GM19397 (cell line): ENCODE results near the gene GPR156.
"Not testable (repeated sequence)": the region's sequence is repeated elsewhere in the genome, so short reads cannot be mapped to it uniquely, and the experiment has no call there.

Experiments used
- ATAC-seq: cut with Tn5 transposase; IDR thresholded peaks from one replicate; pipeline ENCODE4 v1.9.1; 2021; ENCODE audit warnings: mild to moderate bottlenecking, moderate library complexity; ENCODE audit not compliant: unreplicated experiment

Gene GPR156

DNA sequence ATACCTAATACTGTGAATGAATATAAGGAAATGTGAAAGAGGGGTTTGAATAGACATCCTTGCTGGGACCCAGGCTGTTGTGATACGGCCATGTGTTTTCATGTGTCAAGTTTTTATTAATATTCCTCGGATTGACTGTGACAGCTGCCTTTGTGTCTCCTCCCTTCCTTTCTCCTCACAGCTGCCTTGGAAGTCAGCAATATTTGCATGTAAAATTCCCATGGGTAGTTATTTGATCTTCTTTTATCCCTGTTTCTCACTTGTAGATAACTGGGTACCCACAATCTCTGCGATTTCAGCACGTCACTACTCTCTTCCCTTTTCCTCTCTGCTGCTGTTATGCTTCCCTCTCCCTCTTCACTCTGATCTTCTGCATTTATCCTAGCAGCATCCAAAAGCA, 9.4 kb downstream of the GPR156 start:
- ATAC-seq, result no peak

- no peak for ATAC-seq
These were observed 10.3 kb downstream of the GPR156 start for GRCh38 chr3:120274739-120275167.

DNA sequence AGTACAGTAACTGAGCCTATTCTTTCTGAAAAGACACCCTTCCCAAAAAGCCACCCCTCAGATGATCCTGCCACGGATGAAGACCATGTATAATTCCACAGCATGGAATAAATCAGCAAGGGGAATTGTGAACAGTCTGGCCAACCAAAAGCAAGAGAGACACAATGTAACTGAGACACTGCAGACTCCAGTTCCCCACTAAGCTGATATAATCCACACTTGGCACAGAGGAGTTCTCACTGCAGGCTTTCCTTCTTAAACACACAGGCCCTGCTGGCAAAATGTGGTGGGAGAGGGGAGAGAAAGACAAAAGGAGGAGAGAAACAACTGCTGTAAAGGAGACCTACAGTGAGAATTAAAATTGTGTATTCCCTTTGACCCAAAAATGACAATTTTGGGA, 12.7 kb downstream of the GPR156 start:
- no peak for ATAC-seq

DNA sequence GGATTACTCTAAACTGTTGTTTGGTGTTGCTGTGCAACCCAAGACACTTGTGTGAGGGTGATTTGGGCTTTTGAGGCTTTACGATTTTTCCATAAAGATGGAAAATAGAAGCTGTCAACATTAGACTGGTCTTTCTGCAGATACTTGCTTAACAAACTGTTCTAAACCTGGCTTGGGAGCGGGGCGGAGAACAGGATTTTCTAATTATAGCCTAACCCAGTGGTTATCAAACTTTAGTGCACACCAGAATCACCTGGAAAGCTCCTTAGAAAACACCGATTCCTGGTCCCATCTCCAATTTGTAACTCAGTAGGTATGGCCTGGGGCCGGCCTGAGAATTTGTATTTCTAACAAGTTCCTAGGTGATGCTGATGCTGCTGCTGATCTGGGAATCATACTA, 19.0 kb downstream of the GPR156 start:
- ATAC-seq, result no peak

DNA sequence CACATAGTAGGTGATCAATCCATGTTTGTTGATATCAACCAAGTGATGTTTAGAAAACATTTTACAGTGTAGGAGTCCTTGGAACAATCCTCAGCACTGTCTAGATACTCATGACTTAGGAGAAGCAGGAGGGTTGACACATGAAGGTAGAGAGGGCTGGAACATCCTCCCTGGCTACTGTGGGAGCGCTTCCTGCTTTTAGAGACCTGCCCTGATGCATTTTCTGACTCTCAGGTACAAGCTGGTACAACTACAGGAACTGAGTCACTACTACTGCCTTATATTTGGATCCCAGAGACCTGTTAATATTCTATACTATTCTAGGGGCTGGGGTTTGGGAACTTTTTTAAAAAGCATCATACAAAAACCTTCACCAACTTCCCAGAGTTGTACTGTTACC, 20.1 kb downstream of the GPR156 start:
- ATAC-seq, result no peak

GRCh38 chr3:120263792-120264191, 21.2 kb downstream of the GPR156 start:
- no peak for ATAC-seq

- ATAC-seq, result no peak
These were observed 27.0 kb downstream of the GPR156 start for GRCh38 chr3:120258009-120258408.

- ATAC-seq, result no peak
These were observed 39.6 kb downstream of the GPR156 start for GRCh38 chr3:120245386-120245785.

DNA sequence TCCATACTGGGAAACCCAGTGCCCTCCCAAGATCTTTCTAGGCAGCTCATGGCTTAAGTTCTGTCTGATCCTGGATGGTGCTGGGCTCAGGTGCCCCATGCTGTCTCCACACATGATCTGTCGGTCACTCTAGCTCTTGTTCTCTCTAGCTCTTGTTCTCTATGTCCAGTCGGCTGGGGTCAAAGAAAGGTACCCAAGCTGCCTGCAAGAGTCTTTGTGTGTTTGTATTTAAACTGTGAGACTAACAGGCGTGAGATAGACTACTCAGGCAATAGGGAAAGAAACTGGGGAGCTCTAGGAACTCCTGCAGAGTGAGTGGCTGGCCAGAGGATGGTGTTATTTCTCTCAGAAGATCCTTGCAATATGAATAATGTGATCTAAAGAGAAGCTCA, 40.2 kb downstream of the GPR156 start:
- no peak for ATAC-seq

DNA sequence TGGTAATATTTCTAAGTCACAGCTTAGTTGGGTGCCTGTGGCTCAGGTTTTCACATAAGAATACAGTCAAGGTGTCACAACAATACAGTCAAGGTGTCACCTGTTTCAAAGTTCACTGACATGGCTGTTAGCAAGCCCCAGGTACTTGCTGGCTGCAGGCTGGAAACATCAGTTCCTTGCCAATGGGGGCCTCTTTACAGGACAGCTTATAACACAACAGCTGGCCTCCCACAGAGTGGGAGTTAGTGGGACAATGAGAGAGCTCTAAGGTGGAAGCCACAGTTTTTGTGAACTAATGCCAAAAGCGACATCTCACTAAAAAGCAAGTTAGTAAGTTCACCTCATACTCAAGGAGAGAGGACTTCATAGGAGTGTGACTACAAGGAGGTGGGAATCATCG, 45.4 kb downstream of the GPR156 start:
- ATAC-seq, result no peak

DNA sequence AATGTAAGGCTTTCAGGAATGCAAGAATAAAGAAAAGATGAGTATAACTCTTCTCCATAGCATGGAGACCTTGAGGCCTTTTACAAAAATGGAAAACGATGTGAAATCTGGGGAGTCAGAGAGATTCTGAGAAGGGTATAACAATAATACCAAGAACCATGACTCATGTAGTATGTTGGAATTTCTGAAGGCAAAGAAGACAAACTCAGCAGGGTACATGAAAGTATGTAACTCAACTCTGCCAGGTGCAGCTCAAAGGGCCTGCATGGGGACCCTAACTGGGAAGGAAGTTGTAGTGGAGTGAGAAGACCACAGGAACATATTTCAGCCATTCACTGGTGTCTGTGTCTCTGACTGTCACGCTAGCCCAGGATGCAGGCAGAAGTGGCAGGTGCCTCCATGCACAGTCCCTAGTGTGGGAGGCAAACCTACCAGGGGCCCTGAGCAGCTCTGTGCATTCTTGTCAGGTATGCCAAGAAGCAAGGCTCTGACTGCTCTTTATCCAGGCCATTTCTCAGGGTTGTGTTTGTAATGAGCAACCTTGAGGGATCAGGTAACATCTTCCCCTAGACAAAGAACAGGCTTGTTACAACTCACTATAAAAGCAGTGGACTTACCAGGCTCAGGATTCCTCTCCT, 57.2 kb downstream of the GPR156 start:
- ATAC-seq, result no peak

DNA sequence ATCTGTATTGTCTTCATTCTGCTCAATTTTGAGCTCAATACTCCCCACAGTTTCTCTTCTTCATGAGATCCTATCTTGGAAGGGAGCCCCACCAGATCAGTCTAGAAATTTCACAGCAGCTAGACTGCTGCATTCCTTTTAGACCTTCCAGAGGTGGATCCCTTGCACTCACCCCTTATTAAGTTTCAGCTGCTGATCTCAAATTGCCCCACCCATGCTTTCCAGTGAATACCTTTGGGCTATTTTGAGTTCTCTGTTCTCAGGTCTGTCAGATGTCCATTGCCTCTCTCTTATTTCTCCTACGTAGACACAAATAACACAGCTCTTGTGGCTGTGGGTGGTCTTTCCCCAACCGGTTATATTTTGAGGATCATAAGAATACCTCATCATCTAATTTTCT, 60.8 kb downstream of the GPR156 start:
- ATAC-seq, result no peak

GRCh38 chr3:120218981-120219380, 66.0 kb downstream of the GPR156 start:
- no peak for ATAC-seq

GRCh38 chr3:120216633-120217032, 68.4 kb downstream of the GPR156 start:
- ATAC-seq, result not testable (repeated sequence)

GRCh38 chr3:120214176-120214575, 70.8 kb downstream of the GPR156 start:
- ATAC-seq, result no peak

DNA sequence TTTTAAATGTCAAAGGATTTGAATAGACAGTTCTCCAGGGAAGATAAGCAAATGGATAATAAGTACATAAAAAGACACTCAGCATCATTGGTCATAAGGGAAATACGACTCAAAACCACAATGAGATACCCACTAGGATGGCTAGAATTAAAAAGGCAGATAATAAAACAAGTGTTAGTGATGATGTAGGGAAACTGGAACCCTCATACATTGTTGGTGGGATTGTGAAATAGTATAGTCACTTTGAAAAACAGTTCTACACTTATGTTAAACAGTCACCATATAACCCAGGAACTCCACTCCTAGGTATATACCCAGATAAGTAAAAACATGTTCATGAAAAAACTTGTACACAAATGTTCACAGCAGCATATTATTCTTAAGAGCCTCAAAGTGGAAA, 72.5 kb downstream of the GPR156 start:
- no peak for ATAC-seq

DNA sequence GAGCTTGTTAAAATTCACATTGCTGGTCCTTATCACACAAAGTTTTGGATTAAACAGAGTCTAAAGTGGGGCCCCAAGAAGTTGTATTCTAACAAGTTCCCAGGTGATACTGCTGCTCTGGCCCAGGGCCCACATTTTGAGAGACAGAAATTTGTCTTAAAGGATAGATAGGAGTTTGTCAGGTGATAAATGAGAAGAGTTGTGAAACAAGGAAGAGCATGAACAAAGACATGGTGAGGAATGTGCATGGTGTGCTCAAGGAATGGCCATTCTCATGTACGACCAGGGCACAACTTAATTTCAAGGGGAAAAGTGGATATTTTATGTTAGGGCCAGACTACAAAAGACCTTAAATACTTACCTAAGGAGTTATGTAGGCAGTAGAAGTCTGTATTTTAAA, 75.6 kb downstream of the GPR156 start:
- ATAC-seq, result no peak

DNA sequence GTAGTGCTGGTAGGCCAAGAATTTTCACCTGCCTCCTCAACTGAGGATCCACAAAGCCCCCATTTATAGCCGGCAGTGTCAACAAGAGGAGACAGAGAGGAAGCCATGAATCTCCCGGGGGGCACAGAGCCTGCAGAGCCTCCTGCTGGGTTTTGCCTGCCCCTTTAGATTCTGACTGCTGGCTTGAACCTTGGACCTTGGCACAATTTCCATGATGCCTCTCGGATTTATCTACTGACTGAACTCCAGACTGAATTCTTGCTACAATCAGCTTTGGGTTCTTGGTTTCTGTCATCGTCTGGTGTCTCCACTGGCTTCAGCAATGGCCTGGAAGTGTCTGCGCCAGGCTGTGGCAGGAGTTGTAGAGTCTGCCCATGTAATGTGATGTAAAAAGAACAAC, 80.7 kb downstream of the GPR156 start:
- no peak for ATAC-seq

DNA sequence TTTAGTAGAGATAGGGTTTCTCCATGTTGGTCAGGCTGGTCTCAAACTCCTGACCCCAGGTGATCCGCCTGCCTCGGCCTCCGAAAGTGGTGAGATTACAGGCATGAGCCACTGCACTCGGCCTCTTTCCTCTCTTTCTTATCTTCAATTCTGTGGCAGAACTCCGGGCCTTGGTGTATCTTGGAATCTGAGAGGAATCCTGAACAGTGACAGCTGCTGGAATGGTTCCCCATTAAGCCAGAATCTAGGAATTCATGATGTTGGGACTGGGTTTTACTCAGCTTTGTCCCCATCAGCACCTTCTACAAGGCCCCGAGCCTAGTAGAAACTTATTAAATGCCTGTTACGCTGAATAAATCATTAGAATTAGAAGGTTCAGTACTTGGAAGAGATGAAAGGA, 81.4 kb downstream of the GPR156 start:
- ATAC-seq, result no peak

- no peak for ATAC-seq
These were observed 82.0 kb downstream of the GPR156 start for GRCh38 chr3:120203016-120203415.

DNA sequence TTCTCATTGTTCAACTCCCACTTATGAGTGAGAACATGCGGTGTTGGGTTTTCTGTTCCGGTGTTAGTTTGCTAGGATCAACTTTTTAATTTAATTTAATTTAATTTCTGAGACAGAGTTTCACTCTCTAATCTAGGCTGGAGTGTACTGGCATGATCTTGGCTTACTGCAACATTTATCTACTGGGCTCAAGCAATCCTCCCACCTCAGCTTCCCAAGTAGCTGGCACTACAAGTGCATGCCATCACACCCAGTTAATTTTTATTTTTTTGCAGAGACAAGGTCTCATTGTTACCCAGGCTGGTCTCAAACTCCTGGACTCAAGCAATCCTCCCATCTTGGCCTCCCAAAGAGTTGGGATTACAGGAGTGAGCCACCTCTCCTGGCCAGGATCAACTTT, 82.7 kb downstream of the GPR156 start:
- ATAC-seq, result no peak

GRCh38 chr3:120200493-120201235, 84.4 kb downstream of the GPR156 start:
- ATAC-seq, result no peak
